Activated CD4-positive, alpha-beta T cell treated with anti-CD3 and anti-CD28 coated beads, Interleukin-2, Interleukin-4, amounts not matched to agents 100 ng/mL and 50 ng/mL, durations not matched to agents 16 hours and 8 hours (primary cell): ENCODE results near the gene TNFRSF13B.
A peak's percentile ranks its signal among the peaks of the same experiment; 100 is the strongest.
"Not testable (repeated sequence)": the region's sequence is repeated elsewhere in the genome, so short reads cannot be mapped to it uniquely, and the experiment has no call there.

Experiments
- DNase-seq: peaks from one replicate; pipeline ENCODE4 v3.0.0-alpha.2; 2020; ENCODE audit warnings: low spot score

Gene TNFRSF13B

GRCh38 chr17:16987066-16987829 lies 15.3 kb upstream of the TNFRSF13B start:
- DNase-seq: no peak

- DNase-seq: no peak
Measured at GRCh38 chr17:16986391-16986790, 14.5 kb upstream of the TNFRSF13B start.

GRCh38 chr17:16981928-16982327 lies 10.0 kb upstream of the TNFRSF13B start:
- DNase-seq: no peak

GRCh38 chr17:16980813-16981731 lies 9.2 kb upstream of the TNFRSF13B start:
- DNase-seq: no peak

- no peak for DNase-seq
Measured at GRCh38 chr17:16980061-16980460, 8.1 kb upstream of the TNFRSF13B start.

- not testable (repeated sequence) for DNase-seq
Measured at GRCh38 chr17:16979237-16979823, 7.4 kb upstream of the TNFRSF13B start.

- no peak for DNase-seq
Measured at GRCh38 chr17:16977932-16978331, 6.0 kb upstream of the TNFRSF13B start.

GRCh38 chr17:16976725-16977550 lies 5.0 kb upstream of the TNFRSF13B start:
- no peak for DNase-seq

GRCh38 chr17:16975744-16976625 lies 4.1 kb upstream of the TNFRSF13B start:
- DNase-seq: peak; percentile 30

- no peak for DNase-seq
Measured at GRCh38 chr17:16975277-16975651, 3.3 kb upstream of the TNFRSF13B start.

- no peak for DNase-seq
Measured at GRCh38 chr17:16974569-16975276, 2.8 kb upstream of the TNFRSF13B start.

- no peak for DNase-seq
Measured at GRCh38 chr17:16973760-16974540, 2.0 kb upstream of the TNFRSF13B start.

GRCh38 chr17:16973043-16973442 lies 1.1 kb upstream of the TNFRSF13B start:
- DNase-seq: not testable (repeated sequence)

GRCh38 chr17:16972346-16972745 lies 428 bp upstream of the TNFRSF13B start:
- no peak for DNase-seq

GRCh38 chr17:16969931-16970906 lies 1.7 kb downstream of the TNFRSF13B start:
- DNase-seq: no peak

GRCh38 chr17:16968786-16969185 lies 3.1 kb downstream of the TNFRSF13B start:
- no peak for DNase-seq

GRCh38 chr17:16962804-16963203 lies 9.1 kb downstream of the TNFRSF13B start:
- no peak for DNase-seq

GRCh38 chr17:16961792-16962191 lies 10.1 kb downstream of the TNFRSF13B start:
- DNase-seq: no peak
